HAP-1 (cell line): Measurements from ENCODE around the gene MAGI2.

Experiments used
- DNase-seq, 2 experiments: peaks; one replicate each; pipeline ENCODE4 v3.0.0-alpha.2; 2016 to 2020; ENCODE audit warnings: low spot score in 2 of 2
- H3K27me3 ChIP-seq: fragments of 250-450 bp; sonication (Bioruptor Pico); 2 replicates; pipeline ENCODE4 v1.5.1; 2020; ENCODE audit warnings: low read depth, mild to moderate bottlenecking, moderate library complexity
- H3K36me3 ChIP-seq: fragments of 250-450 bp; sonication (Bioruptor Pico); replicated peaks from 2 replicates; pipeline ENCODE4 v1.5.1; 2020; ENCODE audit warnings: mild to moderate bottlenecking
- H3K4me1 ChIP-seq: fragments of 250-450 bp; sonication (Bioruptor Pico); 2 replicates; pipeline ENCODE4 v1.5.1; 2020; ENCODE audit warnings: mild to moderate bottlenecking
- H3K4me3 ChIP-seq: fragments of 250-450 bp; sonication (Bioruptor Pico); 2 replicates; pipeline ENCODE4 v1.5.1; 2020; ENCODE audit warnings: mild to moderate bottlenecking, moderate library complexity
- H3K9me3 ChIP-seq: fragments of 250-450 bp; sonication (Bioruptor Pico); 2 replicates; pipeline ENCODE4 v1.5.1; 2020; ENCODE audit warnings: mild to moderate bottlenecking, moderate library complexity
- in situ Hi-C: fragments of 300-500 bp; cut with MboI; formaldehyde crosslinking; loops from 3 replicates; pipeline ENCODE4 v1.14.3; 2020; ENCODE audit warnings: low sequenced_read_pairs, inconsistent platforms, mixed read lengths

The MAGI2 gene

DNA sequence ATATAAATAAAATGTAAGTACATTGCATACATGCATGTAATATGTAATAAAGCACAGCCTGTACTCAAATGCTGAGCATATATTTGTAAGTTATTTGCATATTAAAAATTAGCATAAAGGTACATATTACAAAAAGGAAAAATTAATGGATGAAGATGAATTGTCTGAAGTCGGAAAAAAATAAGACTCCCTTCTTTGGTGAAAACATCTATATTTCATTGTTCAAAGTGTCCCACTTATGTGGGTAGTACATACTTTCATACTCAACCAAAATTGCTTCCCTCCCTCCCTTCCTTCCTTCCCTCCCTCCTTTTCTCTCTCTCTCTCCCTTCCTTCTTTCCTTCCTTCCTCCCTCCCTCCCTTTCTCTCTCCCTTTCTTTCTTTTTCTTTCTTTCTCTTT lies 498.1 kb downstream of the MAGI2 start:
- Histone ChIP-seq H3K9me3 (no peaks in the 10 kb centered on the region), H3K27me3 (0 out of 2 replicates have a peak, but pooled peaks cover 3% of the 10 kb centered on the region), H3K4me1 (no peaks in the 10 kb centered on the region; the same call in 1 of the 2 replicates), H3K4me3 (no peak overlapping the region), H3K36me3 (no peaks in the 10 kb centered on the region)
- in situ Hi-C loops: no loop called here
- DNase-seq: no peak

DNA sequence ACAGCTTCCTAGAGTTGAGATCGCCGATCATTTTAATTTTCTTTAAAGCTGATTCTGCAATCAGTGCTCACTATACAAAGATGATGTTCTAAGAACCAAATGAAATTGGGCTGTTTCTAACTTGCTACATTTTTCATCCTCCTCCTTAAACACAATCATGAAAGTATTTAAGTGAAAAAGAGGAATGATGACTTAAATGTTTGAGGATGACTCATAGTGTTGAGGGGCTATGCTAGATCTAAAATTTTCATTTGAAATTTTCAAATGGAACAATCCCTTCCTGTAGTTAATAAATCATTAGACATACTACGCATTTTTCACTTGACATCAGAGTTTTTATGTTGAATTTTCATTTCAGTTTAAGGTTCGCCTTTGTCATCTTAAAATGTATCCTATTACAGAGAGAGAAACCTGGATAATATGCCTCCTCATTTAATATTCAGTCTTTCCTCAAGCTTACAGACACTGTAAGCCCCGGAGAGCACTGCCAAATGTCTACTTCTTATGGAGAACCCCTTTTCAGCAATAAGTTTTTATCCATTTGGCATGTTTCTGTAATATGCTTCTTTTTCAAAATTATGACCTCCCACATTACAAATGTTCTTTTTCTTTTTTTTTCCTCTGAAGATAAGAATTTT lies 499.6 kb downstream of the MAGI2 start:
- Histone ChIP-seq H3K27me3 (0 out of 2 replicates have a peak, but pooled peaks cover 3% of the 10 kb centered on the region), H3K36me3 (no peaks in the 10 kb centered on the region), H3K4me1 (no peaks in the 10 kb centered on the region), H3K9me3 (no peaks in the 10 kb centered on the region), H3K4me3 (no peak overlapping the region)
- in situ Hi-C loops: no loop called here
- DNase-seq: no peak

DNA sequence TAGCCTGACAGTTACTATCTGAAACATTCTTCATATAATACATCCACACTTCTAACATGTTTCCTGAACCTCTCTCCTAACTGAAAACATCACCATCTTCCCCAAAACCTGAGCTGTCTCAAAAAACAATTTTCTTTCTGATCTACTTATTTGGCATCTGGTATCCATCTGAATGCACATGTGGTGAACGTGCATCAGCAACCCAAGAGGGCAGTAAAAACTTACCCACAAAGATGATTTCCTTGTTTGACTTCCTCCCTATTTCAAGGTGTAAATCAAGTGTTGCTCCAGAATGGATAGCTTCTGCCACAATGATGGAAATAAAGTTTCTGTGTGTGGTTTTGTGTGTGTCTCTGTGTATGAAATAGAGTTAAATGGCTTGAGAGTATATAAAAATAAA lies 500.4 kb downstream of the MAGI2 start:
- no peak for DNase-seq
- H3K4me3 ChIP-seq: no peak overlapping the region
- H3K9me3 ChIP-seq: no peaks in the 10 kb centered on the region
- H3K27me3 ChIP-seq: 0 out of 2 replicates have a peak, but pooled peaks cover 3% of the 10 kb centered on the region
- no peaks in the 10 kb centered on the region for H3K4me1 ChIP-seq
- in situ Hi-C loops: no loop called here
- no peaks in the 10 kb centered on the region for H3K36me3 ChIP-seq

DNA sequence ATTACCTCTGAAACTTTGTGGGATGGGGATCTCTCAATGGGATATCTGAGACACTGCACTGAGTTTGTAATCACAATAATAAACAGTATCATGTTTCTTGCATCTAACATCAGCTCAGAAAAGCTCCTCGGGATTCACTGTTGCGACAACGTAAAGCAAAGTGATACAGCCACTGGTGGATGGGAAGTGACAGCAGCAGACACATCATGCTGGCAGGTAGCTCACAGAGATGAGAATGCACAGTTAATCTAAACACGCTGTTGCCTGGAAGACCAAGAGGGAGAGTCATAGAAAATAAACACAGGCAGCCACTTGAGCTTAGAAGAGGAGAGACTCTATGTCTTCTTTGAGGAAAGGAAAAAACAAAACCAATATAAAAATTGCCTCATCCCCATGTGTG lies 513.8 kb downstream of the MAGI2 start:
- DNase-seq: no peak
- Histone ChIP-seq H3K4me1 (no peaks in the 10 kb centered on the region), H3K9me3 (no peaks in the 10 kb centered on the region), H3K36me3 (no peaks in the 10 kb centered on the region), H3K27me3 (no peaks in the 10 kb centered on the region), H3K4me3 (no peak overlapping the region)
- in situ Hi-C loops: loop anchor here (25.0 kb wide), 1 partner anchor 352 kb away; no protein-coding TSS in a partner anchor

DNA sequence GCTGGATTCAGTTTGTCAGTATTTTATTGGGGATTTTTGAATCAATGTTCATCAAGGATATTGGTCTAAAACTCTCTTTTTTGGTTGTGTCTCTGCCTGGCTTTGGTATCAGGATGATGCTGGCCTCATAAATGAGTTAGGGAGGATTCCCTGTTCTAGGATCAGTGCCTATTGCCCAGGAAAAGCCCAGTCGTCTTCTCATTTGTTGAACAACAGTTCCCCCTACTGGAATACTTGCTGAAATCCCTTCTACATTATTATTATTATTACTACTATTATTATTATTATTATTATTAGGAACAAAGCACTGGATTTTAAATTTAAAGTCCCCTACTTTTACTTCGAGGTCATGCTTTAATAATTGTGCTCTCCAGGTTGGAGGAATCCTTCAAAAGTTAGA lies 528.9 kb downstream of the MAGI2 start:
- no peaks in the 10 kb centered on the region for H3K27me3 ChIP-seq
- peak in 1 of 2 experiments; percentile 10 for DNase-seq
- H3K36me3 ChIP-seq: no peaks in the 10 kb centered on the region
- no peaks in the 10 kb centered on the region for H3K4me1 ChIP-seq
- no peaks in the 10 kb centered on the region for H3K9me3 ChIP-seq
- in situ Hi-C loops: no loop called here
- no peak overlapping the region for H3K4me3 ChIP-seq

DNA sequence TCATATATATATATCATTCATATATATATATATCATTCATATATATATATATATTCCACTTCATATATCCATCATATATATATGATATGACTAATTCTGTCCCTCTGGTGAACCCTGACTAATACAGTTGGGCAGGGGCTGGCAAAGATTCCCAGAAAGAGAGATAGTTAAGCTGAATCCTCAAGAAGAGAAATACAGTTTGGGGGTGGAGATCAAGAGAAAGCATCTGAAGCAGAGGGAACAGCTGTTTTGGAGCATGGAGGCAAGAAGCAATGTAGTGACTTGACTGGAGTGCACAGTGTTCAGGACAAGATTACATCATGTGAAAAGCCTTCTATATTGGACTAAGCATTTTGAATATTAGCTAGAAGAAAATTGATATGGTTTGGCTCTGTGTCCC lies 540.7 kb downstream of the MAGI2 start:
- no peaks in the 10 kb centered on the region for H3K27me3 ChIP-seq
- no peak overlapping the region for H3K4me3 ChIP-seq
- no peaks in the 10 kb centered on the region for H3K9me3 ChIP-seq
- no peaks in the 10 kb centered on the region for H3K36me3 ChIP-seq
- DNase-seq: no peak
- no peaks in the 10 kb centered on the region for H3K4me1 ChIP-seq
- in situ Hi-C loops: no loop called here

DNA sequence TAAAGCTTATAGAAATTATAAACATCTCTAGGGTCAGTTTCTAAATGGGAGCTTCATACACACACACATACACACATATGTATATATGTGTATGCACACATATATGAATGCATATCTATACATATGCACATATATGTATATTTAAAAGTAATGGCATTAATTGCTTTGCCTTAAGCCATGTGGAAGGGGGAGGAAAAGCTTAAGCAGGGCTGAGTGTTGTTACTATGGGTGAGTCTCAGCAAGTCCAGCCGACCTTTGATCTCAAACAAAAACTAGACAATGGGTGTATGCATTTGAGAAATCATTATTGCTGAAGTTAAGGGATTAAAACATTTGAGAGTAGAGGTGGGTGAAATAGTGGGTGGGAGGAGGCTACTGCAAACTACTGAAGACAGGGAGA lies 546.7 kb downstream of the MAGI2 start:
- DNase-seq: no peak
- Histone ChIP-seq H3K4me1 (no peaks in the 10 kb centered on the region), H3K4me3 (no peak overlapping the region), H3K9me3 (no peaks in the 10 kb centered on the region), H3K27me3 (no peaks in the 10 kb centered on the region), H3K36me3 (no peaks in the 10 kb centered on the region)
- in situ Hi-C loops: no loop called here

DNA sequence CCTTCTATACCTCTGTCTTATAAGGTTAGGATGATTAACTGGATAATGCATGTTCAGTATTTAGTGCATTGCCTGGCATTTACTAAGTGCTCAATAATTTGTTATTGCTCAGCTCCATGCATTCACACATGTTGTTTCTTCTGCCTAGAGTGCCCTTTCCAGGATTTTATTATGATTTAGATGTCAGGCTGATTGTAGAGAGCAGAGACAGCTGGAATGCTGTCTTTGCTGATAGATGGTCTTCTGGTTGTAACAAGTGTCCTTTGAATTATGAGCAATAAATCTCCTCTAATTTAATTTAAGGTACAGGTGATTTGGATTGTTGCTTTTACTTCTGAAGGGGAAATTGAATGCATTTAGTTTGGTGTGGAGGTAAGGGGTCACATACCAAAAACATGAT lies 548.0 kb downstream of the MAGI2 start:
- Histone ChIP-seq H3K27me3 (no peaks in the 10 kb centered on the region), H3K36me3 (no peaks in the 10 kb centered on the region), H3K4me1 (no peaks in the 10 kb centered on the region), H3K9me3 (no peaks in the 10 kb centered on the region), H3K4me3 (no peak overlapping the region)
- in situ Hi-C loops: no loop called here
- DNase-seq: no peak

DNA sequence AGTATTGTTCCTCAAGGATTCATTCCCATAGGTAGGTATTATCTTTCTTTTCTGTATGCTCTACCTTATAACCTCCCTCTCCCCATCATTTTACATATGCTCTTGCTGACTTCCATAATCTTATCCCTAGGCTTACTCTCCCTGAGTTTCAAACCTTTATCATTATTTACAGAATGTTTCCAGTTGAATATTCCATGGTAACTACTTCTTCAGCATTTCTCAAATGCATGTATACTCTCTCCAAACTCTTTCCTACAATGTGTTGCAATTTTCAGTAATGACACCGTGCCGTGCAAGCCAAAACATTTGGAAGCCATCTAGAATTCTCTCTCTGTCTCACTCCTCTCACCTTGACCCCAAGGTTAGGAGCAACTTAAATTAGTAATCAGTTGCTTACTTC lies 548.5 kb downstream of the MAGI2 start:
- no peaks in the 10 kb centered on the region for H3K4me1 ChIP-seq
- no peak overlapping the region for H3K4me3 ChIP-seq
- no peaks in the 10 kb centered on the region for H3K27me3 ChIP-seq
- no peak for DNase-seq
- H3K9me3 ChIP-seq: no peaks in the 10 kb centered on the region
- H3K36me3 ChIP-seq: no peaks in the 10 kb centered on the region
- in situ Hi-C loops: no loop called here

DNA sequence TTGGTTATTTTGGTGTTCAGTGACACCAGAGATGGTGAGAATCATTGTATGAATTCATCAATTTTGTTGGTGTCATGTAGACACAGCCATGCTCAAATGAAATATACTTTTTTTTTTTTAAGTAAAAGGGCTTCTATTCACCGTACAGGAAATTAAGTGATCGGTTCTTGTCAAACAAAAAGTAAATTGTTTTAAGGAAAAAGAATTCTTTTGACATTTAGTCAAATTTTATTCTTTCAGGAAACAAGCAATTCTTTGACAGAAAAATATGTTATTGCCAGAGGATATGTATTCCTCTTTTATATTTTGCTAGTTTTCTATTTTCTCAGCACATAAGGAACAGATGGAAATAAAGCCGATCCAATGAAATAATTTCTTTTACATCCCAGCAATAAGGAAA lies 551.9 kb downstream of the MAGI2 start:
- no peak for DNase-seq
- H3K27me3 ChIP-seq: no peaks in the 10 kb centered on the region
- in situ Hi-C loops: no loop called here
- no peaks in the 10 kb centered on the region for H3K9me3 ChIP-seq
- H3K4me1 ChIP-seq: no peaks in the 10 kb centered on the region
- no peaks in the 10 kb centered on the region for H3K36me3 ChIP-seq
- H3K4me3 ChIP-seq: no peak overlapping the region

DNA sequence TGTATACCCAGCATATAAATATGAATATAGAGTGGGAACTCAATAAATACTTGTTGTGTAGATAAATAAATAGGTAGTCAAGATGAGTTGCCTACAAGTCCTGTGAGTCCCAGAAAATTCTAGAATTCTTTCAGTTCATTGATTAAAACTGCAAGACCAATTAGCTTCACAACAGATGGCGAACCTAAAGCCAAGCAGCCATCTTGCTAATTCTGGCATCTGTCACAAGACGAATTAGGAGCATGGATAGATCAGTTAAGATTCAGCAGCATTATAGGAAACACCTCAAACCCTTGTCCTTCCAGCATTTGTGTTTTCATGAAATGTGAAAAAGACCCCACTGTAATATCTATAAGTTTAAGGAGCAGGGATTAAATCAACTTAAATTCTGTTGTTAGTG lies 552.7 kb downstream of the MAGI2 start:
- DNase-seq: no peak

DNA sequence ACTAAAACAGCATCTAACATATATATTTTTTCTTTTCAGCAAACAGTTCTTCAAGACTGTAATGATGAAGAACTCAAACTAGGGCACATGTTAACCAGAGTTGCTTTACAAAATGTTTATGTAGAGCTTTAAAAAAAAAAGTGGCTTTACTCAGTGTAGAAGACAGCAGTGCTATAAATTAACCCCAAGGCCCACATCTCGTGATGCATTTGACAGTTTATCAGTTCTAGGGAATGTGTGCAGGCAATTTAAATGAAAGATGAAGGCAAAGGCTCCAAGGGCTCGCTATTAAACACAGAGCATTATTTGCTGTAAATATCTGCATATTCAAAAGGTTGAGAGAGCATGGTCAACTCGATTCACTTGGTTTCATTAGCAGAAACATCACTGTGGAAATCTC lies 558.1 kb downstream of the MAGI2 start:
- in situ Hi-C loops: no loop called here
- Histone ChIP-seq H3K36me3 (no peaks in the 10 kb centered on the region), H3K4me1 (no peaks in the 10 kb centered on the region)

More for the DNA sequence above, 552.7 kb downstream of the MAGI2 start:
- in situ Hi-C loops: no loop called here
- no peaks in the 10 kb centered on the region for H3K36me3 ChIP-seq
- H3K4me3 ChIP-seq: no peak overlapping the region
- no peaks in the 10 kb centered on the region for H3K9me3 ChIP-seq
- no peaks in the 10 kb centered on the region for H3K27me3 ChIP-seq
- H3K4me1 ChIP-seq: no peaks in the 10 kb centered on the region

DNA sequence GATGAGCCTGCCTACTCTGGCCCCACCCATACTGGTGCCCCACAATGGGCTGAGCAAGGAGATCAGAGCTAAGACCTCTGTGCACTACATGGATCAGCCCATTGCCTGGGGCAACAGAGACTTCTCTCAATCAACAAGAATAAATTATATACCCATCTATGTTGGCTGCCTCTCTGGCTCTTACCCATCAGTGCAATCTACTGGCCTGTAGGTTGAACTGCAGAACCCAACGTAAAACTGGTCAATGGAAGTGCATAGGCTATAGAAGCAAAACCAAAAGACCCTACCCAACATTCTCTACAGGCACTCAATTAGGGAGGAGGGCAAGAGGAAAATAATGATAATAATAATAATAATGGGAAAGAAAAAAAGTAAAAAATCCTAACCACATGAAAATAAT lies 574.3 kb downstream of the MAGI2 start:
- H3K4me1 ChIP-seq: no peaks in the 10 kb centered on the region
- in situ Hi-C loops: no loop called here
- no peaks in the 10 kb centered on the region for H3K9me3 ChIP-seq
- DNase-seq: no peak
- H3K4me3 ChIP-seq: no peak overlapping the region
- H3K36me3 ChIP-seq: no peaks in the 10 kb centered on the region
- no peaks in the 10 kb centered on the region for H3K27me3 ChIP-seq

More for the DNA sequence above, 558.1 kb downstream of the MAGI2 start:
- no peak for DNase-seq
- H3K9me3 ChIP-seq: no peaks in the 10 kb centered on the region
- H3K4me3 ChIP-seq: no peak overlapping the region
- H3K27me3 ChIP-seq: no peaks in the 10 kb centered on the region

DNA sequence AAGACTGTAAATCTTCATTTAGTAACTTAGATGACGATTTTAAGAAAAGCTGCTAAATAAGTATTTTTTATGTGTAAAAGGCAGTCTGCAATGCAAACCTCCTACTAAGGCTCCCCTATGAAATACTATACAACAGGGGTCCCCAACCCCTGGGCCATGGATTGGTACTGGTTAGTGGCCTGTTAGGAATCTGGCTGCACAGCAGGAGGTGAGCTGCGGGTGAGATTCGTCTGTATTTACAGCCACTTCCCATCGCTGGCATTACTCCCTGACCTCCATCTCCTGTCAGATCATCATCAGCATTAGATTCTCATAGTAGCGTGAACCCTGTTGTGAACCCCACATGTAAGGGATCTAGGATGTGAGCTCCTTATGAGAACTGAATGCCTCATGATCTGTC lies 580.4 kb downstream of the MAGI2 start:
- in situ Hi-C loops: no loop called here
- Histone ChIP-seq H3K36me3 (no peaks in the 10 kb centered on the region), H3K4me3 (no peak overlapping the region), H3K4me1 (no peaks in the 10 kb centered on the region), H3K9me3 (no peaks in the 10 kb centered on the region), H3K27me3 (no peaks in the 10 kb centered on the region)
- DNase-seq: no peak

DNA sequence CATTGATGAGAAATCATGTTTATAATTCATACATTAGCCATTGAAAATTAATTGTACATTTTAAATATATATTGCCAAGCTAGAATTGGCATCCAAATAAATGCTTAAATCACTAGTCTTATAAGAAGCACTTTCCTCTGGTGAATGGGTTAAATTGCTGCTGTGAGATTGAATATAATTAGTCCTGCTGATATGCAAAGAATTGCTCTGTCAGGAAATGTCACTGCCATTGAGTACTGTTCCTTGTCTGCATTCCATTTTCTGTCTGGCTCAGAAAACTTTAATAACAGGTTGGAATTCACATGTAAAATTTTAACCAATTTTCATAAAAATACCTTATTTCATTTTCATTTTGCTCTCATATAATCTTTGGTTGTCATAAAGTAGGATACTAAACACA lies 589.1 kb downstream of the MAGI2 start:
- Histone ChIP-seq H3K36me3 (no peaks in the 10 kb centered on the region), H3K4me1 (peaks cover 5% of the 10 kb centered on the region), H3K4me3 (no peak overlapping the region), H3K27me3 (no peaks in the 10 kb centered on the region), H3K9me3 (no peaks in the 10 kb centered on the region)
- no peak for DNase-seq
- in situ Hi-C loops: no loop called here
